Glutamatergic neuron (in vitro differentiated cells): ENCODE data around the gene BHMT2. TPM values are rescaled to one million over a fixed set of nuclear protein-coding genes. Genes with fewer than 3 reads are reported as not detected.

Experiments
- DNase-seq: peaks from one replicate; pipeline ENCODE4 v3.0.0; 2022
- H3K27ac Mint-ChIP-seq: one replicate; pipeline ENCODE4 v1.8.0; 2020; ENCODE audit warnings: mild to moderate bottlenecking, mixed read lengths, inconsistent platforms; ENCODE audit not compliant: unreplicated experiment
- H3K27me3 Mint-ChIP-seq: one replicate; pipeline ENCODE4 v1.8.0; 2020; ENCODE audit warnings: mild to moderate bottlenecking, moderate library complexity, mixed read lengths, inconsistent platforms; ENCODE audit not compliant: unreplicated experiment
- H3K36me3 Mint-ChIP-seq: one replicate; pipeline ENCODE4 v1.8.0; 2020; ENCODE audit warnings: mild to moderate bottlenecking, mixed read lengths, inconsistent platforms; ENCODE audit not compliant: unreplicated experiment
- H3K4me1 Mint-ChIP-seq: one replicate; pipeline ENCODE4 v1.8.0; 2020; ENCODE audit warnings: mild to moderate bottlenecking, low read depth, mixed read lengths, inconsistent platforms; ENCODE audit not compliant: unreplicated experiment
- H3K4me3 Mint-ChIP-seq: one replicate; pipeline ENCODE4 v1.8.0; 2020; ENCODE audit warnings: mild to moderate bottlenecking, mixed read lengths, inconsistent platforms; ENCODE audit not compliant: unreplicated experiment
- H3K9me3 Mint-ChIP-seq: one replicate; pipeline ENCODE4 v1.8.0; 2020; ENCODE audit warnings: mild to moderate bottlenecking, moderate library complexity, mixed read lengths, inconsistent platforms; ENCODE audit not compliant: unreplicated experiment
- long read RNA-seq: library from polyadenylated mRNA; unstranded; transcript quantifications from one replicate; pipeline ENCODE4 v2.0.0, GENCODE V29; 2020; ENCODE audit not compliant: unreplicated experiment
- total RNA-seq: library from RNA; stranded (reverse); fragmentation: NEBNext Ultra II Directional; extraction: Animal tissue kit (Norgen Biotek cat#: 25700); gene quantifications from one replicate; pipeline ENCODE4 v1.2.1, GENCODE V29; 2021; ENCODE audit not compliant: unreplicated experiment
- TF ChIP-seq, protein P1 (sequence below): fragments of 200-600 bp; sonication (generic); IDR thresholded peaks from one replicate; pipeline ENCODE4 v1.5.0; 2021; ENCODE audit not compliant: partially characterized antibody, unreplicated experiment

Gene BHMT2, protein sequence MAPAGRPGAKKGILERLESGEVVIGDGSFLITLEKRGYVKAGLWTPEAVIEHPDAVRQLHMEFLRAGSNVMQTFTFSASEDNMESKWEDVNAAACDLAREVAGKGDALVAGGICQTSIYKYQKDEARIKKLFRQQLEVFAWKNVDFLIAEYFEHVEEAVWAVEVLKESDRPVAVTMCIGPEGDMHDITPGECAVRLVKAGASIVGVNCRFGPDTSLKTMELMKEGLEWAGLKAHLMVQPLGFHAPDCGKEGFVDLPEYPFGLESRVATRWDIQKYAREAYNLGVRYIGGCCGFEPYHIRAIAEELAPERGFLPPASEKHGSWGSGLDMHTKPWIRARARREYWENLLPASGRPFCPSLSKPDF
- not detected for total RNA-seq
- long read RNA-seq = 0 reads

DNA sequence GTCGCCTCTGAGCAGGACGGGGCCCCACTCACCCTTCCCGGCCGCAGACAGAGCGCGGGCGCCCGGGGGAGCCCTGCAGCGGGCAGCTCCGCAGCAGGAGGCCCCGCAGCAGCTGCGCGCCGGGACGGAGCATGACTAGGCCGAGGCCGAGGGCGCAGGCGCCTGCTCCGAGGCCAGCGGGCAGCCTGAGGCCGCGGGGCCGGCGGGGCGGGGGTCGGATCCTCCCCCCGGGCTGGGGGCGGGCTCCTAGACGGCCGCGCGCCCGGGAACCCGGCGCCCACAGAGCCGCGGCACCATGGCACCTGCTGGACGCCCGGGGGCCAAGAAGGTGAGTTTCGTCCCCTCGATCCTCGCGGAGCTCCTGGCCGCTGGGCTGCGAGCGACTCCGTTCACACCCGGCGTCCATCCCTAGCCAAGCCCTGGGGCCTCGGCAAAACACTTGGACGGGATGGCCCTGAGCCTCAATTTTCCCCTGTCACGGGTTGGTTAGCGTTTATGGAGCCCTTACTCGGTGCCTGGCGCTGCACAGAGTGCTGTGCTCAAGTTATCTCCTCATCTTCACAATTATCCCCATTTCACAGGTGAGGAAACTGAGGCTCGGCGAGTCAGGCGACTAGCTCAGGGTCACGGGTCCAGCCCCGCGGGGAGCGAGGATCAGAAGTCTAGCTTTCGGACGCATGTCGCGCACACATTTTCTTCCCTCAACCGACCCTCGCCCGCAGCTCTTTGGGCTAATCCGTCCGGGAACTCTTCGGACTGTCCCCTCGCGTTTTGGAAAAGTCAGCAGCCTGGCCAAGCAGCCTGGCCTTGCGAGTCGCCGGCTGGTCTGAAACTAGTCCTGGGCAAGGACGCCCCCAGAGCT, at the start of gene BHMT2, which contains the start of gene DMGDH:
BHMT2 (plus strand) TSS at position 280 of the 862 bp plus-strand sequence; CDS start at position 296, 16 bp downstream.
DMGDH (minus strand) TSS at position 187 of the 862 bp plus-strand sequence; CDS start at position 133, 54 bp downstream.
- H3K27me3 Mint-ChIP-seq = peaks cover 1% of the 10 kb centered on the region
- peaks cover 7% of the 10 kb centered on the region for H3K36me3 Mint-ChIP-seq
- TF ChIP-seq, protein P1, sequence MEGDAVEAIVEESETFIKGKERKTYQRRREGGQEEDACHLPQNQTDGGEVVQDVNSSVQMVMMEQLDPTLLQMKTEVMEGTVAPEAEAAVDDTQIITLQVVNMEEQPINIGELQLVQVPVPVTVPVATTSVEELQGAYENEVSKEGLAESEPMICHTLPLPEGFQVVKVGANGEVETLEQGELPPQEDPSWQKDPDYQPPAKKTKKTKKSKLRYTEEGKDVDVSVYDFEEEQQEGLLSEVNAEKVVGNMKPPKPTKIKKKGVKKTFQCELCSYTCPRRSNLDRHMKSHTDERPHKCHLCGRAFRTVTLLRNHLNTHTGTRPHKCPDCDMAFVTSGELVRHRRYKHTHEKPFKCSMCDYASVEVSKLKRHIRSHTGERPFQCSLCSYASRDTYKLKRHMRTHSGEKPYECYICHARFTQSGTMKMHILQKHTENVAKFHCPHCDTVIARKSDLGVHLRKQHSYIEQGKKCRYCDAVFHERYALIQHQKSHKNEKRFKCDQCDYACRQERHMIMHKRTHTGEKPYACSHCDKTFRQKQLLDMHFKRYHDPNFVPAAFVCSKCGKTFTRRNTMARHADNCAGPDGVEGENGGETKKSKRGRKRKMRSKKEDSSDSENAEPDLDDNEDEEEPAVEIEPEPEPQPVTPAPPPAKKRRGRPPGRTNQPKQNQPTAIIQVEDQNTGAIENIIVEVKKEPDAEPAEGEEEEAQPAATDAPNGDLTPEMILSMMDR = no peak
- H3K4me1 Mint-ChIP-seq = no peaks in the 10 kb centered on the region
- H3K4me3 Mint-ChIP-seq = no peak within 1 kb of the TSS
- peaks cover 2% of the 10 kb centered on the region for H3K9me3 Mint-ChIP-seq
- DNase-seq = no peak
- H3K27ac Mint-ChIP-seq = no peak within 1 kb of the TSS

DNA sequence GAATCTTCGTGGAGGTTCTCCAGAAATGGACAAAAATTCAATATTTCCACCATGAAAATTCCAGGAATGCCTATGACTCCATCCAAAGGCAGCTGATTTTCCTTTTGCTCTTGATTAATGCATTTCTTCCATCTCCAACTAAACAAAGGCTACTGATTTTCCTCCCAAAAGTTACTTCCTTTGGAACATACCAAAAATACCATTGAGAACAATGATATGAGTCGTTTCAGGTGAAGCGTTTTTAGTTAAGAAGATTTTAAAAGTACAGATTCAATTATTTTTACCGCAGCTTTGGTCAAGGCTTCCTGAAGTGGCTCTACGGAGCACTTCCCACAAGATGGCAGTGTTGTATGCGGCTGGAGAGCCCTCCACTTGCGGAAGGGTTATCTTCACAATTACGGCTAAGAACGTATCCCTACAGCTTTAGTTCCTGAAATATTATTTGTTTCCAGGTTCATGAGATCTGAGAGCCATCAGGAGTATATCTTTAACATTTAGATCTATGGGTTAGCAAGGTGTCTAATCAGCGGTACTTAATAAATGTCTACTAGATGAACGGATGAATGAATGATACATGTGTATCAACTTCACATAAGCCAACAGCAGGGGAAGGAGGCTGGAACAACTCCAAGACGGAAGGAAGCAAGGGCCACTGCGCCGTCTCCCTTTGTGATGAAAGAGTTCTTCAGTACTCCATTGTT, 48.6 kb upstream of the BHMT2 start:
- Mint-ChIP-seq H3K4me3 (peak overlapping the region; percentile 81), H3K9me3 (peaks cover 8% of the 10 kb centered on the region), H3K4me1 (peaks cover 55% of the 10 kb centered on the region), H3K36me3 (no peaks in the 10 kb centered on the region), H3K27me3 (peaks cover 3% of the 10 kb centered on the region), H3K27ac (peak overlapping the region; percentile 98)
- TF ChIP-seq, protein P1 = peak; percentile 61
- DNase-seq = peak; percentile 80

DNA sequence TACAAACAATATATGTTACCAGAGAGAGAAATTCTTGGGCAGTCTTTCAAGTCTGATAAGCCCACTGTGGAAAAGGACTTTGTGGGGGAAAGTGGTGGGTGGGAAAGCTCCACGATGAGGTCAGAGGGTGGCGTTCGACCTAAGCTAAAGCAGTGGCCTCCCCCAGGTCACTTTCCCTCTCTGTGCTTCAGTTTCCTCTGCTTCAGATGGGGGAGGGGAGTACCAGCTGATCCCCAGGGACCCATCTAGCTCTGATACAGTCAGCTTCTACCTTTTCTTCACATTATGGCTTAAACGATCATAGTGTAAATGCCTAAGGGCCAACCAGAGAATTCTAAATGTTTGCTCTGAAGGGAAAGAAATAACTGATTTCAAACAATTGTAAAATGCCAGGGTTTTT, 47.8 kb upstream of the BHMT2 start:
- Mint-ChIP-seq H3K4me1 (peaks cover 59% of the 10 kb centered on the region), H3K27me3 (peaks cover 3% of the 10 kb centered on the region)

DNA sequence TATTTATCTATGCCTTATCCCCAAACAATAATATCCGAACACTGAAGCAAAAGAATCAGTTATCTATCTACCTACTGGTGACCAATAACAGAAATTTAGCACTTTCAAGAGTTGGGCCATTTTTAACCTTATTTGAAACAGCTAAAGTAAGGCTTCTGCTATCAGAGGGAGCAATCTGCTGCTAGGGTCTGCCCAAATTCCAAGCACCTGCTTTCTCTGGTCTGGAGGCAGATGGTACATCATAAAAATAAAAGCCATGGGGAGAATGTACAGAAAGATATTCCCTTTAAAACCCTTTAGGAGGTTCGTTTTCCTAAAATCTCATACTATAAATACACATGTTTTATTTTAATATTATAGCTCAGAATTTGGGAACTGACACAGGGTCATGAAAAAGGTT, 46.8 kb upstream of the BHMT2 start:
- H3K9me3 Mint-ChIP-seq = peaks cover 8% of the 10 kb centered on the region
- H3K36me3 Mint-ChIP-seq = no peaks in the 10 kb centered on the region
- H3K27ac Mint-ChIP-seq = peak overlapping the region; percentile 98
- H3K4me3 Mint-ChIP-seq = peak overlapping the region; percentile 78
- peaks cover 3% of the 10 kb centered on the region for H3K27me3 Mint-ChIP-seq
- no peak for DNase-seq
- TF ChIP-seq, protein P1 = no peak
- peaks cover 59% of the 10 kb centered on the region for H3K4me1 Mint-ChIP-seq

More for the DNA sequence above, 47.8 kb upstream of the BHMT2 start:
- Mint-ChIP-seq H3K27ac (peak overlapping the region; percentile 98), H3K4me3 (peak overlapping the region; percentile 81), H3K9me3 (peaks cover 8% of the 10 kb centered on the region), H3K36me3 (no peaks in the 10 kb centered on the region)
- TF ChIP-seq, protein P1 = no peak
- DNase-seq = peak; percentile 68
